Glutamatergic neuron (in vitro differentiated cells): ENCODE measurements around the gene PCOLCE2. TPM values are rescaled to one million over a fixed set of nuclear protein-coding genes. Genes with fewer than 3 reads are reported as not detected.

Experiments used
- DNase-seq: peaks from one replicate; pipeline ENCODE4 v3.0.0; 2022
- H3K27ac Mint-ChIP-seq: one replicate; pipeline ENCODE4 v1.8.0; 2020; ENCODE audit warnings: mild to moderate bottlenecking, mixed read lengths, inconsistent platforms; ENCODE audit not compliant: unreplicated experiment
- H3K27me3 Mint-ChIP-seq: one replicate; pipeline ENCODE4 v1.8.0; 2020; ENCODE audit warnings: mild to moderate bottlenecking, moderate library complexity, mixed read lengths, inconsistent platforms; ENCODE audit not compliant: unreplicated experiment
- H3K36me3 Mint-ChIP-seq: one replicate; pipeline ENCODE4 v1.8.0; 2020; ENCODE audit warnings: mild to moderate bottlenecking, mixed read lengths, inconsistent platforms; ENCODE audit not compliant: unreplicated experiment
- H3K4me1 Mint-ChIP-seq: one replicate; pipeline ENCODE4 v1.8.0; 2020; ENCODE audit warnings: mild to moderate bottlenecking, low read depth, mixed read lengths, inconsistent platforms; ENCODE audit not compliant: unreplicated experiment
- H3K4me3 Mint-ChIP-seq: one replicate; pipeline ENCODE4 v1.8.0; 2020; ENCODE audit warnings: mild to moderate bottlenecking, mixed read lengths, inconsistent platforms; ENCODE audit not compliant: unreplicated experiment
- H3K9me3 Mint-ChIP-seq: one replicate; pipeline ENCODE4 v1.8.0; 2020; ENCODE audit warnings: mild to moderate bottlenecking, moderate library complexity, mixed read lengths, inconsistent platforms; ENCODE audit not compliant: unreplicated experiment
- total RNA-seq: library from RNA; stranded (reverse); fragmentation: NEBNext Ultra II Directional; extraction: Animal tissue kit (Norgen Biotek cat#: 25700); gene quantifications from one replicate; pipeline ENCODE4 v1.2.1, GENCODE V29; 2021; ENCODE audit not compliant: unreplicated experiment
- TF ChIP-seq, protein P1 (sequence below): fragments of 200-600 bp; sonication (generic); IDR thresholded peaks from one replicate; pipeline ENCODE4 v1.5.0; 2021; ENCODE audit not compliant: partially characterized antibody, unreplicated experiment

The PCOLCE2 gene
- total RNA-seq, 1 donor from 2014 or later: 33.4 TPM

DNA sequence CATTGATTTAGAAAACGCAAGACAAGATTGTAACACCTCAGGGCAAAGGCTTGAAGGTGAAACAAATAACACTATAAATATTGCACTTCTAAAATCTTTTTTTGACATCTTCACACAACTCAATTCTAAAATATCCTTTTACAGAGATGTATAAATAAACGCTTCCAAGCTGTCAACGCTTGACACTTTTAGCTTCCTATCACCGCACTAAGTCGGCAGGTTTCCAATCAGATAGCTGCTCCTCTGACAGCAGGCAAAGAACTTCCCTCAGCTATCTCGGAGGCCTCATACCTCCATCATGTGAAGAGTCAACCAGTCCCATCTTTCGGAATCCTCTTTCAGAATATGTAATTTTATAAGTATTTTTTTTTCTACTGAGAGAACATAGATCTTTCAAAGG is 71.0 kb downstream of the PCOLCE2 start:
- Mint-ChIP-seq H3K36me3 (no peaks in the 10 kb centered on the region), H3K27ac (no peak overlapping the region), H3K27me3 (no peaks in the 10 kb centered on the region), H3K4me1 (no peaks in the 10 kb centered on the region), H3K9me3 (no peaks in the 10 kb centered on the region), H3K4me3 (no peak overlapping the region)
- no peak for DNase-seq
- TF ChIP-seq, protein P1, sequence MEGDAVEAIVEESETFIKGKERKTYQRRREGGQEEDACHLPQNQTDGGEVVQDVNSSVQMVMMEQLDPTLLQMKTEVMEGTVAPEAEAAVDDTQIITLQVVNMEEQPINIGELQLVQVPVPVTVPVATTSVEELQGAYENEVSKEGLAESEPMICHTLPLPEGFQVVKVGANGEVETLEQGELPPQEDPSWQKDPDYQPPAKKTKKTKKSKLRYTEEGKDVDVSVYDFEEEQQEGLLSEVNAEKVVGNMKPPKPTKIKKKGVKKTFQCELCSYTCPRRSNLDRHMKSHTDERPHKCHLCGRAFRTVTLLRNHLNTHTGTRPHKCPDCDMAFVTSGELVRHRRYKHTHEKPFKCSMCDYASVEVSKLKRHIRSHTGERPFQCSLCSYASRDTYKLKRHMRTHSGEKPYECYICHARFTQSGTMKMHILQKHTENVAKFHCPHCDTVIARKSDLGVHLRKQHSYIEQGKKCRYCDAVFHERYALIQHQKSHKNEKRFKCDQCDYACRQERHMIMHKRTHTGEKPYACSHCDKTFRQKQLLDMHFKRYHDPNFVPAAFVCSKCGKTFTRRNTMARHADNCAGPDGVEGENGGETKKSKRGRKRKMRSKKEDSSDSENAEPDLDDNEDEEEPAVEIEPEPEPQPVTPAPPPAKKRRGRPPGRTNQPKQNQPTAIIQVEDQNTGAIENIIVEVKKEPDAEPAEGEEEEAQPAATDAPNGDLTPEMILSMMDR: no peak

DNA sequence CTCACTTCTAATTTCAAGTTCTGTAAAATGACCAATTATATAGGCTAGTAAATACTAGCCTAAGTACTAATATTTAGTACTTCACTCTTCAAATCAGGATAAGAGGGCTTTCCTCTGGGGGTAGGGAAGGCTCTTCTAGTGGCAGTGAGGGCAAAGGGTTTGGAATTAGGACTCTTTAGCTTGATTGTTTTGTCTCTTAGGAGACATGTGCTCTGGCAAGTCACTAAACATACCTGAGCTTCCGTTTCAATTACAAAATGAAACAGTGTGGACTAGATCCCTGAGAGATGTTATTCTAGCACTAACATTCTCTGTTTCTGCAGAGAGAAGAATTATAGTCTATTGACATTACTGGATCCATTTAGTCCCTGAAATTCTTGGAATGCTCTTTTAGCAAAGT is 71.5 kb downstream of the PCOLCE2 start:
- no peak overlapping the region for H3K4me3 Mint-ChIP-seq
- H3K4me1 Mint-ChIP-seq: no peaks in the 10 kb centered on the region
- H3K27me3 Mint-ChIP-seq: no peaks in the 10 kb centered on the region
- DNase-seq: no peak
- H3K27ac Mint-ChIP-seq: no peak overlapping the region
- TF ChIP-seq, protein P1: no peak
- H3K36me3 Mint-ChIP-seq: no peaks in the 10 kb centered on the region
- H3K9me3 Mint-ChIP-seq: no peaks in the 10 kb centered on the region

DNA sequence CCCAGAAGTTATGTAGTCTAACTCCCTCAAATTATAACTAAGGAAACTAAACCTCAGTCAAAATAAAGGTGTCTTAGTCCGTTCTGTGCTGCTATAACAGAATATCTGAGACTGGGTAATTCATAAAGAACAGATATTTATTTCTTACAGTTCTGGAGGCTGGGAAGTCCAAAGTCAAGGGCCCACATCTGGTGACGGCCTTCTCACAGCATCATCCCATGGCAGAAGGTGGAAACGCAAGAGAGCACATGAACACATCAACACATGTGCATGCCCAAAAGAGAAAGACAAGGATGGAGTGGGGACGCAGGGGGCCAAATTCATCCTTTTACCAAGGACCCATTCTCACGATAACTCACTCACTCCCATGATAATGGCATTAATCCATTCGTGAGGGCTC is 73.1 kb downstream of the PCOLCE2 start:
- no peaks in the 10 kb centered on the region for H3K27me3 Mint-ChIP-seq
- no peak overlapping the region for H3K27ac Mint-ChIP-seq
- DNase-seq: no peak
- H3K9me3 Mint-ChIP-seq: no peaks in the 10 kb centered on the region
- no peak overlapping the region for H3K4me3 Mint-ChIP-seq
- no peaks in the 10 kb centered on the region for H3K4me1 Mint-ChIP-seq
- TF ChIP-seq, protein P1: no peak
- H3K36me3 Mint-ChIP-seq: peaks cover 4% of the 10 kb centered on the region

DNA sequence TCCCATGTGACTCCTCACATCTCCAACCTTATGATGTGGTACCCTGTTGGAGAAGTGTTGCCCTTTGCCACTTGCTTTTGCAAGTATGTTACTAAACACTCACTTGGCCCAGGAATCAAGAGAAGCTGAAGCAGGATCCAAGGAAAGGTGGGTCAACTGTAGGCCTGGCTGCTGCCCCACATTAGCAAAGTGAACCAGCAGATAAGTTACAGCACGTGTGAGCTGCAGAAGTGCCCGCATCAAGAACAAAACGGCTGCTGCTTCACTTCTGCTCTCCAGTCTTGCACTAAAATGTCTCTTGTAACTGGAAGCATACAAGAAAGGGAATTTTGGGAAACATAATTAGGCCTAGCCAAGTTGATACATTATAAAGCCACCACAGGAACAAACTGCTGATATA is 79.6 kb downstream of the PCOLCE2 start:
- H3K9me3 Mint-ChIP-seq: no peaks in the 10 kb centered on the region

DNA sequence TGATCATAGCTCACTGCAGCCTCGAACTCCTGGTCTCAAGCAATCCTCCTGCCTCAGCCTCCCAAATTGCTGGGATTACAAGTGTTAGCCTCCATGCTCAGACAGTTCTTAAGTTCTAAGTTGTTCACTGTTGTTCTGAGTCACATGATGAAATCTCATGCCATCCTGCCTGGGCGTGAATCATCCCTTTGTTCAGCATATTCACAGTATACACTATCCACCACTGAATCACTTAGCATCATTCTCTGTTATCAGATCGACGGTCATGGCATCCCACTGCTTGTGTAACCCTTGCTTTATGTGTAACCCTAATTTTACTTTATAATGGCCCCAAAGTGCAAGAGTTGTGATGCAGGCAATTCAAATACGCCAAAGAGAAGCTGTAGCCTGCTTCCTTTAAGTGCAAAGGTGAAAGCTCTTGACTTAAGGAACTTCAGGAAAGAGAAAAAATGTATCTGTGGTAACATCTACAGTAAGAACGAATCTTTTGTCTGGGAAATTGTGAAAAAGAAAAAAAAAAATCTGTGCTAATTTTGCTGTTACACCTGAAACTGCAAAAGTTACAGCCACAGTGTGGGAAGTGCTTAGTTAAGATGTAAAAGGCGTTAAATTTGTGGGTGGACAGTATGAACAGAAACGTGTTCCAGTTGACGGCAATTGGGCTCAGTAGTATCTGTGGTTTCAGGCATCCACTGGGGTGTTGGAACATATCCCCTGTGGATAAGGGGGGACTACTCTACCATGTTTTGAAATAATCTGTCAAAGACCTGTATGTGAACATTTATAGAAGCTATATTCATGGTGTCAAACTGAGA is 80.6 kb downstream of the PCOLCE2 start:
- Mint-ChIP-seq H3K36me3 (peaks cover 4% of the 10 kb centered on the region), H3K27ac (no peak overlapping the region), H3K4me1 (no peaks in the 10 kb centered on the region), H3K27me3 (no peaks in the 10 kb centered on the region), H3K4me3 (no peak overlapping the region), H3K9me3 (no peaks in the 10 kb centered on the region)
- TF ChIP-seq, protein P1: no peak
- no peak for DNase-seq

More for the DNA sequence above, 79.6 kb downstream of the PCOLCE2 start:
- Mint-ChIP-seq H3K27me3 (no peaks in the 10 kb centered on the region), H3K27ac (no peak overlapping the region), H3K4me1 (no peaks in the 10 kb centered on the region), H3K4me3 (no peak overlapping the region), H3K36me3 (peaks cover 4% of the 10 kb centered on the region)
- TF ChIP-seq, protein P1: no peak
- DNase-seq: no peak
